PC-3 (cell line): ENCODE results near the gene SH3D19.

Experiments
- CTCF ChIP-seq: fragments of 300-600 bp; sonication (generic); conservative IDR thresholded peaks from 2 replicates; pipeline ENCODE4 v1.5.1; 2017; ENCODE audit warnings: antibody characterized with exemption, low read depth, mild to moderate bottlenecking, low read length
- EZH2 ChIP-seq: fragments of 300-600 bp; sonication (generic); IDR thresholded peaks from one replicate; pipeline ENCODE4 v1.6.1; 2017; ENCODE audit warnings: antibody characterized with exemption, mild to moderate bottlenecking, low read length; ENCODE audit not compliant: unreplicated experiment
- EZH2phosphoT487 ChIP-seq: fragments of 300-600 bp; sonication (generic); IDR thresholded peaks from 2 replicates; pipeline ENCODE4 v1.6.1; 2018; ENCODE audit warnings: mild to moderate bottlenecking, antibody characterized with exemption, low read length, borderline replicate concordance

- TF ChIP-seq CTCF (no peak), EZH2 (no peak), EZH2phosphoT487 (no peak)
Measured at GRCh38 chr4:151184523-151185458, 140.6 kb downstream of the SH3D19 start.
